Endothelial cell of umbilical vein (primary cell): Measurements from ENCODE around the gene CASP9.

Source experiments
- CTCF ChIP-seq, 2 donors: IDR thresholded peaks; 1 replicate in 1 of 2; 2 replicates in 1 of 2; pipeline ENCODE4 v1.5.1; 2011; ENCODE audit warnings: low read length in 2 of 2, mild to moderate bottlenecking in 2 of 2, moderate library complexity in 2 of 2, control low read depth in 1 of 2, inconsistent platforms in 1 of 2, low read depth in 1 of 2; ENCODE audit not compliant: insufficient read depth in 1 of 2; ENCODE audit errors: extremely low read depth in 1 of 2
- JUN ChIP-seq: IDR thresholded peaks from 2 replicates; pipeline ENCODE4 v1.6.1; 2011; ENCODE audit warnings: borderline replicate concordance, low read depth; ENCODE audit not compliant: insufficient read length, insufficient read depth
- POLR2A ChIP-seq: IDR thresholded peaks from 2 replicates; pipeline ENCODE4 v1.6.1; 2012; ENCODE audit warnings: low read depth, mild to moderate bottlenecking, control low read depth, low read length

GRCh38 chr1:15477646-15478212 lies 46.3 kb downstream of the CASP9 start:
- TF ChIP-seq JUN (no peak), CTCF (IDR thresholded peaks at IDR 0.05; ENCODE audit: extremely low read depth in 1 of 2, insufficient read depth in 1 of 2, low read depth in 1 of 2, low read length in 2 of 2) (no peak), POLR2A (no peak)
